Hepatic stellate cell (primary cell): ENCODE results near the gene NECTIN1.

Experiments used
- DNase-seq: peaks from one replicate; pipeline ENCODE4 v3.0.0; 2011; ENCODE audit warnings: low spot score

Gene NECTIN1

DNA sequence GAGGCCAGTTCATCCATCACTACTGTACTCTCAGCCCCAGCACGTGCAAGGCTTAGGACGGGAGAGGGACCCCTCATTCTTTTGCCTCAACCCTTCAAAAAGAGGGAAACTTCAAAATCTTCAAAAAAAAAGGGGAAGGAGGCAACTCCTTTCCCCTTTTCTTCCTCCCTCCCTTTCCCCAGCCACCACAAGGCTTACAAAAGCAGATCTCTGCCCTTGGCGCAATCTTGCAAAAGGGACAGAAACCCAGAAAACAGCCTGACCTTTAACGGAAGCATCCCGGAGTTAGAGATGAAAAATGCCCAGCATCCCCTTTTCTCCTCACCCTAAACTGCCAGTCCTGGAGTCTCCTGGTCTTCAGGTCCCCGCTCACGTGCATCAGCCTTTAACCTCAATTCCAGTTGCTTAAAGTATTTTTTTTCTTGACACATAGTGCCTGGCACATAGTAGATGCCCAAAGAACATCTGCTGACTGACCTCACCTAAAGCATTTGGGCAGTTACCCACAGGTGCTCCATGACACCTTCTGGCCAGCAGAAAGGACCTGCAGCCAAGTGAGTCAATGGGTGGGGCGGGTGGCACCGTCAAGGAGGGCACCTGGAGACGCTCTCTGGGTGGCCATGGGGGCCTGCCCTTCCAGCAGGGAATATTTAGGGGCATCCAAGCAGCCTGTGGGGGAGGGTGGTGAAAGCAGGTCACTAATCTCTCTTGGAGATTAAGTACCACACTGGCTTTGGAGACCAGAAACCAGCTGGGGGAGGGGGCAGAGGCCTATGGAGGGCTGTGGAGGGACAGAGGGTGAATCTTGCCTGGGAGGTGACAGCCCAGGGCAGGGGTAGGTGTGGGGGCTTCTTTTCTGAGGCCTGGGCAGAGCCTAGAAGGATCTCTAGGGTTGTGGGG, 16.3 kb downstream of the NECTIN1 start:
- no peak for DNase-seq

DNA sequence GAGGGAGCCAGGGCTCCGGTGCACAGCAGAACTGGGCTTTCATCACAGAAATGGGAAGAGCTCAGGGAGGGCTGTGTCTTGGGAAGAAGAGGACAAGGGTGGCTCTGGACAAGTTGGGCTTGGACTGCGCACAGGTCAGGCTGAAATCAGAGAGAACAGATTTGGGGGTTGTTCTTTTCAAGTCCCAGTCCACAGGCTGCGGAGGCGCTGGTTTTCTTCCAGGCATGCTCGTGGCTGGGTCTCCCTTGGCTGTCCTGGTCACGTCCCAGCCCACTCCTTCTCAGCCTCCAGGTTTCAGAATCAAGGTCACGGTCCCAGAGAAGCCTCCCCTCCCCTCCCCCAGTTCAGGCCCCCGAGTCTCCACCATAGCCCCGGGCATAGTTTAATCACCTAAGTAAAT, 17.0 kb downstream of the NECTIN1 start:
- DNase-seq = no peak

DNA sequence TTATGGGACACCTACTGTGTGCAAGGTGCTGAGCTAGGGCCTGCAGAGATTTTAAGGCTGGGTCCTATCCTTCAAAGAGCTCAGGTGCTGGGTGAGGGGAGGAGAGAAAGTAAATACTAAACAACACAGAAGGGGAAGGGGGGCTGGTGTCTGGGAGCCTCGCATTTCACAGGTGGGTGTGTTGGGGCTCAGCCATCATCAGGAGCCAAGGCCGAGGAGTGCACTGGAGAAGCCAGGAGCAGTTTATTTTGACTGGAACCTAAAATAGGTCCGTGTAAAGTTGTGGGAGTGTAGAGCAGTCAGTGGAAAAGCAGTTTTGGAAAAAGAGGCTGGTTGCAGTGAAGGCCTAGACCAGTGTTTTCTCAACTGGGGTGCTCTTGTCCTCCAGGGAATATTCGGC, 17.5 kb downstream of the NECTIN1 start:
- DNase-seq = no peak

DNA sequence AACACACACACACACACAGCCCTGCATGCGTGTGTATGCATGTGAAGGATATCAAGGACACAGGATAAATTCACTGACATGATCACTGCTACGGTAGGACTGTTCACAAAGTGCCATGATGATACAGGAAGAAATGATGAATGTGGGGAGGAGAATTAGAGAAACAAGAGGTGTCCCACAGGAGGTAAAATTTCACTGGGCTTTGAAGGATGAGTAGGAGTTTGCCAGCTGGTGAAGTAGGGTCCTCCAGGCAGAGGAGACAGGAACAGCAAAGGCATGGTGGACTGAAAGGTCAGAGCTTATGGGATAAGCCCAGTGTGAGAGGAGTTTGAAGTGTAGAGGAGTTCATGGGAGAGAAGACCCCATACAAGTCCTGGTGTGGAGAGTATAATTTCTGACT, 18.6 kb downstream of the NECTIN1 start:
- DNase-seq = no peak

DNA sequence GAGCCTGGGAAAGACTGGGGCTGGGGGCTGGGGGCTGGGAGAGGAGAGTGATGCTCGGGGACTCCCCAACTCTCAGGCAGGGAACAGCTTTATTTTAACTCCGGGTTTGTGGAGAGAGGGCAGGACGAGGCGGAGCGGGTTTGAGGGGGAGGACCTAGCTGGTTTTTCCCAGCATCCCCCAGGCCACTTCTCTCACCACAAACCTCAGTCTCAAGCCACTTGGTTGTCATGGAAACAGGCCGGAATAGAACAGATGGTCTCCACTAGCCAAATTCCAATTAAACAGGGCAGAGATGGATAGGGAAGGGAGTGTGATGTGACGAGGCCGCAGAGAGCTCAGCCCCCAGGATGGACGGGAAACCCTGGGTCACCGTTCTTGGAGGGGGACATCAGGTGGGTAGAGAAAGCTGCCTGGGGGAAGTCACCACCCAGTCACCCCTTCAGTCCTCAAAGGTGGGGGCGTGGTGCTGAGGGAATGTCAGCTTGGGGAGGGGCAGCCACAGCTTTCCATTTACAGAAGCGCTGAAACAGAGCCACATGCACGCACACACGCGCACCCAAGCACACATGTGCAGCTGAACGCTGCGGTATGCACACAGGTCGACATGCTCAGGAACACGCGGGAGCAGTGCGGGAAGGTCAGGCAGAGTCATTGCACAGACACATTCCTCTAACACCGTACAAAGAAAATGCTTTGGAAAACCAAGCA, 19.2 kb downstream of the NECTIN1 start:
- peak; percentile 84 for DNase-seq

DNA sequence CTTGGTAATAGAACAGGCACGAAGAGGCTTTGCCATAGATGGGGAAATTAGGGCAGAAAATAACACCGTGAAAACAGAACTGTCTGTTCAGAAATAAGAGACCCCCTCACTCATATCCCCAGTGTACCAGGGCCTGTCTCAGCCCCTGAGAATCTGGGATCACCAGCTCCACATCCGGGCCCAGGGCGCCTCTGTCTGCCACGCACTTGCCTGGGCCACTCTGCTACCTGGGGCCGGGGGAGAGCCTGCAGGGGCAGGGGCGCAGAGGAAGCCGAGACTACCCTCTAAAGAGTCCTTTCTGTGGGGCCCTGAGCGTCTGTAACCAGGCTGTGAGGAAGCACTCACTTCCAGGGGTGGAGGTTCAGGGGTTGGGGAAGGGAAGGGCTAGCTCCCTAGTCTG, 19.8 kb downstream of the NECTIN1 start:
- no peak for DNase-seq

DNA sequence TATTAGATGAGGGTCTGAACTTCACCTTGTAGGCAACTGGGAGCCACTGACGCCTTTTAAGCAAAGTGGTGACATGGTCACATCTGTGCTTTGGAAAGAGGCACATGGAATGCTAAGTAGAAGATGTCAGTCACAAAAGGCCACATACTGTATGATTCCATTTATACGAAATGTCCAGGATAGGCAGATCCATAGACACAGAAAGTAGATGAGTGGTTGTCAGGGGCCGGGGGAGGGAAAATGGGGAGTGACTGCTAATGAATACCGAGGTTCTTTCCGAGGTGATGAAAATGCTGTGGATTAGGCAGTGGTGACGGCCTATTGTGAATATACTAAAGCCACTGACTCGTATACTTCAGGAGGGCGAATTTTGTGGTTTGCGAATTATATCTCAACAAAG, 20.6 kb downstream of the NECTIN1 start:
- no peak for DNase-seq

DNA sequence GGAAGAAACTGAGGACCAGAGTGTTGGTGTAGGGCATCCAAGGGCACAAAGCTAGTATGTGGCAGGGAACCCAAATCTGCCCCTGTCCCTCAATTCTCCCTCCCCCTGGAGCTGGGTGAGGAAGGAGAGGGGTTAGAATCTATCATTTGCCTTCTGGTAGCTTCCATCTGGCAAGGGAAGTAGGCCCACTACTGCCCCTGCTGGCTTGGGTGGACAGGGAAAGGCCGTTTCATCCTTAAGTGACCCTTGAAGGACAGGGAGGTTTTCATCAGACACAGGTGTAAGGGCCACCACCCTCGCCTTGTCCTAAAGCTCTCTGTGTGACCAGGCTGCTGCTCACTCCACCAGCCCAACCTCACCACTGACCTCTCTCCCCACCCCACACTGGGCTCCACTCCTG, 22.1 kb downstream of the NECTIN1 start:
- DNase-seq = no peak

DNA sequence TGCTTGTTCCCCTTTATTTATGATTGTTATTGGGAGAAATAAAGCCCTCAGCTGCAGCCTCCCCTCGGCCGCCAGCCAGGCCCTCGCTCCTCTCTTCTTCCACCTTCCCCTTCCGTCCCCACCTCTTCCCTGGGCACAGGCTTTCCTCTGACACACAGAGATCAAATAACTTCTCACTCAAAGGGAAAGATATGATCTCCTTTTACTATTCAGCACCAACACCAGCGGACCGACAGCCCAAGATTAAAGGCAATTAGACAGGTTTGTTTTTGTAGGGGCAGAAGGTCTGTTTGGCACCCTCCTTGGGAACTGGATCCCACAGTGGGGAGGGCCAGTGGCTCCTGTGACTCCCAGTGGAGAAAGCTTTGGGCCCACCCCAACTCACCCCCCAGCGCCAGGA, 23.0 kb downstream of the NECTIN1 start:
- DNase-seq = no peak

DNA sequence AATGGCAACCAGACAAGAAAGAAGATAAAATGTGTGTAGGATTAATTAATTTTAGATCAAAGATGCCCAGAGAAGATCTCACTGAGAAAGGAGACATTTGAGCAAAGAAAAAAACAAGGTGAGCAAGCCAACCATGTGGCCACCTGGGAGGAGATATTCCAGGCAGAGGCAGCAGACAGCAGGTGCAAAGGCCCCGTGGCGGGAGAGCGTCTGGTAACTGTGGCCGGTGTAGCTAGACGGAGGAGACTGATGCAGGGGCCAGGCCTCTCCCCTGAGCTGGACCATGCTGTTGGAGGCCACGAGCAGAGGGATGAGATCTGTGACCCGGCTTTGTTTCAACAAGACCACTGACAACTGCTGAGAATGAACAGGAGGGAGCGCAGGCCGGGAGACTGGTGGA, 23.6 kb downstream of the NECTIN1 start:
- no peak for DNase-seq

DNA sequence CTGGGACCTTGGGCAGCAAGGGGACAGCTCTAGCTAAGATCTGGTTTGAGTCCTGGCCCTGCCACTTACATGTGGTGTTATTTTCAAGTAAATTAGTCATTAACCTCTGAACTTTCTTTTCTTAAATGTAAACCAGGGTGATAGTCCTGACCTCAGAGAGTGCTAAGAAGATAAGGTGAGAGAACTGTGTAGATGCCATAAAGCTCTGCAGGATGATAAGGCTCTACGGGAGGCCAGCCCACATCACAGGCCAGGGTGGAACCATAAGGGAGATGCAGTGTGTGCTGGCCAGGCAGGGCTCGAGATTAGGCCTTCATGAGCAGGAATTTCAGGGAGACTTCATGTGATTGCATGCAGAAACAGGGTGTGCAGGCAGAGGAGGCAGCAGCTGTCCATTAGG, 24.2 kb downstream of the NECTIN1 start:
- DNase-seq = no peak

DNA sequence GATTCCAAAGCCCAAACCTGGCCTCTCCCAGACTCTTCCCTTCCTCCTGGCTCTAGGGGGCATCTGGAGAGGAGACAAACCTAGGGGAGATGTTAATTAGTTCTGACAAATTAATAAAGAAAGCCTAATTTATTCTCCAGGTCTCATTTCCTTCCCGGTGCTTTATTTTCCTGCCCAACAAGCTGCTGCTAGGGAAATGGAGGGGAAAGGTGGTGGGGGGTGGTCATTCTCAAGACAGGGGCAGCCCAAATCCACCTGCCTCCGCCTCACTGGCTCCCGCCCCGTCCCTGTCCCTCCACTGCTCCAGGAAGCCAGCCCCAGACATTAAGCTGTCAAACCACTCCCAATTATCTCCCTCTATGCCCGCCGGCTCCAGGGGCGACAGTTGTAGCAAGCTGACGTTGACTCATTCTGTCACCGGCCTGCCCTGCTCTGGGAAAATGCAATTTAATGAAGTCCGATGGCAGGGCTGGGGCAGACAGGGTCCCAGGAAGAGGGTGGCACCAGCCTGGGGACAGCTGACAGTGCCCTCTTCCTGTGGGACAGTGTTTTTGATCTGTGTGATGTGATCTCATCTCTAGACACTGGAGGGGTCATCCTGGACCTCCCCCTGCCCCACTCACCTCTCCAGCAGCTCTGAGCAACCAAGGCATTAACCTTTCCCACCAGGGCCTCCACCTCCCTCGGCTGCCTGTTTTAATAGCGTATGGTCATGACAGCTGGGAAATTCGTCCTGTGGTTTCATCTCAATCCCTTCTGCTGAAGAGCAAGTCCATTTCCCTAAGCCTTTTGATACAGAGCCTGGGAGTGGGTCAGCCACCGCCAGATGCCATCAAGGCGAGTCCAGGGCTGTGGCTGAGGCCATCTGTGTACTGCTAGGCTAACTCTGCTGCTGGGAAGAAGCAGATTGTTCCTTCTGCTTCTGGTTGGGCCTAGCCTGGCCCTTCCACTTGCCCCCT, 27.1 kb downstream of the NECTIN1 start:
- DNase-seq = peak; percentile 54

DNA sequence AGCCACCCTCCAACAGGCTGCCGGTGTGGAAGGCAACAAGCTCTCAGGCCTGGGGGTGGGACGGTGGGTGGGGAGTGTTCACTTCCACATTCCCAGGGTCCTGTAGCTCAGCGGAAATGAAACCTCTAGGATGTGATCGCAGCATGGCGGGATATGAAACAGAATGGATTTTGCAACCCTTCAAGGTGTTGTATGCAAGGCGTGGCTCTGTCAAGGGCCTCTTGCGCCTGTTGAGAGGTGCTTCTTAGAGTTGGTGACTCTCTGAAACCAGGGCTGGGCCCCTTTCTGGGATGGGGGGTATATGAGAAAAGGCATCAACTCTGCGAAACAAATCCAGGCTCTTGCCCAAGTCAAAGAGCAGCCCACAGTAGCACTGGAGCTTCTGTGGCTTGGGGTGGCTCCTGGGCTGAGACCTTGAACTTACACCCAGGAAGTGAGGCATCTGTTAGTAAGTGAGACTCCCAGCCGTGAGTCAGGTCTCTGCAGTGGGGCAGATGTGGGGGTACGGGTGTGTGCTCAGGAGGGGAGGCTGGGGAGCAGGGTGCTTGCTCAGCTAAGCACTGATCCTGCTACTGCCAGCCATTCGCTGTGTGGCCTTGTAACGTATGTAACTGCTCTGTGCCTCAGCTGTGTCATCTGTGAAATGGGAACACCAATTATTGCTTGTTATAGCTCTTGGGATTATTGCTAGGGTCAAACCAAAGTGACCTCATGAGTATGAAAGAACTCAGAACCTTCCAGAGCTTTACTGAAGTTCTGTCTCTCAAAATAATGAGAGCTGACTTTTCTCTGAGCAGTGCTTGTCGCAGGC, 28.3 kb downstream of the NECTIN1 start:
- DNase-seq = no peak

DNA sequence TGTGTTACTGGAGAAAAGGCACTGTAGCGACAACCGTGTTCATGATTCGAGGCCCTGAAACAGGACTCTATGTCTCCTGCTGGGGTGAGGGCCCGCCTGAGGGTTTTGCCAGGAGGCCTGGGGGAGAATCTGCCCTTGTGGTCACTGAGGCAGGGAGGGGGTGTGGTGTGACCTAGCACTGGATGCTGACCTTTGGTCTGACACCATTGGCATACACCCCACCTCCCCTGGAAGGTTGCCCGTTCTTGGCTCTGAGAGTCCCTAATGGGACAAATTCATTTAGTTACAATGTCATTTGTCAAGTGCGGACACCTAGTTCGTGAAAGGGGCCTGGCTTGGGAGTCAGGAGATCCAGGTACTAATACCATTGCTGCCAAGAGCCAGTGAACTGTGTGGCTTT, 29.0 kb downstream of the NECTIN1 start:
- DNase-seq = no peak

DNA sequence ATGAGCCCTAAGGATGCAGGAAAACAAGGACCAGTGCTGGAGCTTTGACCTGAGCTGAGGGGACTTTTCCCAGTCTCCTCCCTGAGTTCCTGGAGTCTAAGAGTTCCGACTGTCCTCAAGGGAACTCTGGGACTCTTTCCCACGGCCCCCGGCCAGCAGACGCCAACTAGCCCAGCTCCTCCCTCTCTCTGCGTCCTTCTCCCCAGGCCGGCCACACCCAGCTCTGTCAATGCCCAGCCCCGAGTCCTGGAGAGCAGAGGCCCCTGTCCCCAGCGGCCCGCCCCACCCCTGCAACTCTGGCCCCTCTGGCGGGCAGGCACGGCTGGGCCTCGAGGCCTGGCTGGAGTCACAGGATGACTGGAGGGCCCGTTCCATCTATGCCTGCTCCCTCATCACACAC, 29.8 kb downstream of the NECTIN1 start:
- peak; percentile 59 for DNase-seq

DNA sequence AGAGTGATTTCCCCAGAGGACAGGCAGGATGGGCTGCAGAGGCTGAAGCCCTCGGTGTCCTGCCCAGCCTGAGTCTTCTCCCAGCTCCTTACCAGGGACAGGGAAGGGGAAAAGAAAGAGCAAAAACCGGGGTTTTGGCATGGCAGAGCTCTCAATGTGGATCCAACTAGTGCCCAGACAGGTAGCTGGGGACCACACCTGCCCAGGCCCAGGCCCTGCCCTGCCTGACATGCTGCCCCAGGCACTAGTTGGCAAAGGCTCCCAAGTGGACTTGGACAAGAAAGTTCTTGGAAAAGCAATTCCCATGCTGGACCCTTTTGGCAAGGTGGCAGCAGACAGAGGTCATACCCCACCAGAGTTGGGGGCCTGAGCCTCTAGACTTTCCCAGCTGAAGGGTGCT, 31.1 kb downstream of the NECTIN1 start:
- DNase-seq = no peak

DNA sequence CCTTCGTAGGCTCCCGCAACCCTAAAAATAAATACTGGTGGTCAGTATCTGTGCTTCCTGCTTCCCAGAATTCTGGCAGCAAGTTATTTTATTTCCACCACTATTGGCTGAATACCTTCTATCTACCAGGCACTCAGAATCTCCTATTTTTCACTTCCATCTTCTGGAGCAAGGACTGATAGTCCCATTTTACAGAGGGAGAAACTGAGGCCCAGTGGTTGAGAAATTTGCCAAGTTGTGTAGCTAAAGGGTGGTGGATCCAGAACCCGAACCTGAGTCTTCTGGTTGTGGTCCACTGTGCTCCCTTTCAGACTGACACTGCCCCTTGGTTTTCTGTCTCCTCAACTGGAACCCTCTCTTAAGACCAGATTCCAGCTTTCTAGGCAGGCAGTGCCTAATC, 31.6 kb downstream of the NECTIN1 start:
- no peak for DNase-seq

DNA sequence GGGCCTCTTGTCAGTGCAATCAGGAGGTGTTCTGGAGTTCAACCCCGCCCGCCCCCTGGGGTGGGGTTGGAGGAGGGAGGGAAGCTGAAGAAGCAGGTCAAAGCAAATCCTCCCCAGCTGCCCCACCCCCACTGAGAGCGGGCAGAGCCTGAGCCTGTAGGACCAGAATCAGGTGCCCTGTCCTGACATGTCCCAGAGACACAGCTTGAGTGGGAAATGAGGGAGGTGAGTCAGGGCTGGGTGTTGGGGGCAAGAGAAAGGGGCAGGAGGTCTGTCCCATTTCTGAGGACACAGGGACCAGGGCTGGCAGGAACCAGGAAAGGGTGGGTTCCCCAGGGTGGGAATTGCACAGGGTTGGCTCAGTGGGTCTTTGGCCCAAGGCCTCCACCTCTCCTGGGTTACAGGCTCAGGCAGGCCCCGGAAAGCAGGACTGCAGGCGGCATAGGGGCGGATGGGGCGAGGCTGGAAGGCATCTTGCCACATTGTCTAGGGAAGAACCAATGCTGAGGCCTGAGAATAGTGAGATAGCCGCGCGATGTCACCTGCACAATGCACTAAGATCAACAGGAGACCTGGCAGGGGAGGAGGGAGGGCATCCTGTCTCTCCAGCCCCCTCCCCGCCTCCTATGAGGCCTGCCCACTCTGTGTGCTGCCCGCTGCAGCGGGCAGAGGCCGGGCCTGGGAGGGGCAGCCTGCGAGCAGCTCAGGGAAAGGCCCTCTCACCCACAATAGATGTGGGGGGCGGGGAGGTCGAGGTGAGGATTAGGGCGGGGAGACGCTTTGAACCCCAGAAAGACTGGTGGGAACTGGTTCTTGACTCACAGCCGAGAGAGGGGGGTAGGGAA, 32.4 kb downstream of the NECTIN1 start:
- no peak for DNase-seq

DNA sequence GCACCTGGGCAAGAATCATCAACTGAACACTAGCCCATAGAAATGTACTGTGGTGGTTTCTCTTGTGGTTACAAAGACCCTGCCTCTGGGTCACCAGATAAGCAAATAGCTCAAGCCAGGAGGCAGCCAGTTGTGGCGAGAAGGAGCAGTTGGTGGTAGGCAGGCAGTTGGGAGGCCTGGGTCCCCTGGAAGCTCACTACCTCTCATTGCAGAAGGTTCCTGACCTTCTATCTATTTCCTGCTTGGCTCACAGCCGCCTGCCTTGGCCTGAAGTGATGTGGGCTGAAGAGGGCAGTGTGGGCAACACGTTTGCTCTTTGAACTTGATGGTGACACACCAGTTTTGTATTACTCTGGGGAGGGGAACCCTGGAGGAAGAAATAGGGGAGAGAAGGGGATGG, 34.7 kb downstream of the NECTIN1 start:
- DNase-seq = no peak

DNA sequence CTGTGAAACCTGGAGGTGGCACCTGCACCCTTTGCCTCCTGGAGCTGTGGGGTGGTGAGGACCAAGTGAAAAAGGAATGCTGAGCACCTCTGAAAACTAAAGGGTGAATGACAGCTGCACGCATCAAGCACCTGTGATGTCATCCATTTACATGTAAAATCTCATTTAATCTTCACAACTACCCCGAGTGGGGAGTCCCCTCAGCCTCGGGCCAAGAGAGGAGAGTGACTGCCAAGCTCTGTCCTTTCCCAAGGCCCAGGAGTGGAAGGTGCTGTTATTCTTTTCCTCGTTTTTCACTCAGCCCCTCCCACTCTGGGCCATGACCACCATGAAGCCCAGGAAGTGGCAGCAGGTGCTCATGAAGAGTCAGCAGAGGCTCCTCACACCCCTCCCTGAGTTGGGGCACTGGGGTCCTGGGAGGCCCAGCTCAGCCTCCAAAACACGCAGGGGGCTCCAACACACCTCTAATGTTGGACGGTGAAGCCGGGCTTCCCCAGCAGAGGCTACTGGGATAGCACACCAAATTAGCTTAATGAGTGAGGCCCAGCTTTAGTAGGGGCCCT, 35.7 kb downstream of the NECTIN1 start:
- no peak for DNase-seq

DNA sequence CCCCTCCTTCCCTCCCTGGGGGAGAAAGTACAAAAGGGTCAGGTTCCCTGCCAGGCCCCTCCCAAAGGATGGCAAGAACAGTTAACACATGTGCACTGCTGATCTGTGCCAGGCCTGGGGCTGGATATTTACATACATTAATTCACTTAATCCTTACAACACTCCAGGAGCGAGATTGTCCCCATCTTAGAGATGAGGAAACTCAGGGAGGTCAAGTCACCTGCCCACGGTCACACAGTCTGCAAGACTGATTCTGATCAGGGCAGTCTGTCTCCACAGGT, 36.5 kb downstream of the NECTIN1 start:
- DNase-seq = no peak
